H54 (cell line): Measurements from ENCODE around the gene GADD45B.
"Not testable (repeated sequence)": the region's sequence is repeated elsewhere in the genome, so short reads cannot be mapped to it uniquely, and the experiment has no call there.

Experiments used
- DNase-seq: peaks from one replicate; pipeline ENCODE4 v3.0.0; 2011; ENCODE audit warnings: low spot score, mixed read lengths; ENCODE audit not compliant: insufficient read length
- FAIRE-seq: peaks from 3 replicates; lab custom pipeline; 2011; peaks lifted over from hg19 to GRCh38; lab: Jason Lieb, UNC
- POLR2A ChIP-seq: IDR thresholded peaks from 2 replicates; pipeline ENCODE4 v1.6.1; 2011; ENCODE audit warnings: low read depth, mild to moderate bottlenecking, low read length

GADD45B gene

GRCh38 chr19:2512523-2513431 lies 36.9 kb downstream of the GADD45B start:
- FAIRE-seq (no peak), DNase-seq (no peak)
- TF ChIP-seq POLR2A = no peak

GRCh38 chr19:2514981-2515518 lies 39.1 kb downstream of the GADD45B start:
- FAIRE-seq (no peak), DNase-seq (no peak)
- no peak for TF ChIP-seq POLR2A

- TF ChIP-seq POLR2A = no peak
- FAIRE-seq (no peak), DNase-seq (no peak)
Measured at GRCh38 chr19:2516727-2517126, 40.8 kb downstream of the GADD45B start.

- no peak for TF ChIP-seq POLR2A
- no peak for FAIRE-seq
- DNase-seq = no peak
Measured at GRCh38 chr19:2517881-2518601, 42.1 kb downstream of the GADD45B start.

- not testable (repeated sequence) for FAIRE-seq
Measured at GRCh38 chr19:2518856-2519255, 42.9 kb downstream of the GADD45B start.

GRCh38 chr19:2519482-2519881 lies 43.6 kb downstream of the GADD45B start:
- DNase-seq = no peak
- TF ChIP-seq POLR2A = no peak
- no peak for FAIRE-seq

More at GRCh38 chr19:2518856-2519255, 42.9 kb downstream of the GADD45B start:
- not testable (repeated sequence) for DNase-seq

- peak; percentile 89 for DNase-seq
- TF ChIP-seq POLR2A = no peak
- FAIRE-seq = no peak
Measured at GRCh38 chr19:2523630-2524311, 47.8 kb downstream of the GADD45B start.

- FAIRE-seq = no peak
- no peak; the same call in none of the 2 replicates for TF ChIP-seq POLR2A
- DNase-seq = no peak
Measured at GRCh38 chr19:2524361-2524839, 48.5 kb downstream of the GADD45B start.

GRCh38 chr19:2524840-2525723 lies 49.2 kb downstream of the GADD45B start:
- FAIRE-seq = no peak
- peak; percentile 60 for TF ChIP-seq POLR2A
- DNase-seq = peak; percentile 99

- FAIRE-seq = no peak
- no peak for DNase-seq
- no peak for TF ChIP-seq POLR2A
Measured at GRCh38 chr19:2527171-2527570, 51.2 kb downstream of the GADD45B start.

GRCh38 chr19:2527686-2528085 lies 51.8 kb downstream of the GADD45B start:
- no peak for FAIRE-seq
- TF ChIP-seq POLR2A = no peak
- DNase-seq = no peak
